ENCODE measurements around the gene TBC1D24.

TBC1D24 gene

DNA sequence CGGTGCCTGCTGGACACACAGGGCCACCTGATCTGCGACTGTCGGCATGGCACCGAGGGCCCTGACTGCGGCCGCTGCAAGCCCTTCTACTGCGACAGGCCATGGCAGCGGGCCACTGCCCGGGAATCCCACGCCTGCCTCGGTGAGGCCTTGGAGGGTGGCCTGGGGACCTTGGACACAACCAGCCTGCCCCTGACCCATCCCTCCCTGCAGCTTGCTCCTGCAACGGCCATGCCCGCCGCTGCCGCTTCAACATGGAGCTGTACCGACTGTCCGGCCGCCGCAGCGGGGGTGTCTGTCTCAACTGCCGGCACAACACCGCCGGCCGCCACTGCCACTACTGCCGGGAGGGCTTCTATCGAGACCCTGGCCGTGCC lies 2.5 kb upstream of the TBC1D24 start:
- no peak for DNase-seq (ENCODE audit: low spot score)
- H3K14ac ChIP-seq (ENCODE audit: low read length) = peak overlapping the region; percentile 94
- no CpG with 5 or more reads among the region's 27 CpGs for WGBS, 2 donors (ENCODE audit: extremely low coverage in 2 of 2, insufficient read length in 2 of 2, insufficient replicate concordance in 1 of 2)
- no peaks in the 10 kb centered on the region for H3K36me3 ChIP-seq (replicated peaks in 1 of 2; ENCODE audit: control insufficient read depth in 2 of 2, insufficient read depth in 2 of 2, low read length in 2 of 2)
- no peak overlapping the region for H2AFZ ChIP-seq (ENCODE audit: low read length)
- H3K9ac ChIP-seq (ENCODE audit: low read depth, low read length, poor library complexity) = peak overlapping the region; percentile 84
- no peak overlapping the region for H3K27ac ChIP-seq (replicated peaks; ENCODE audit: low read length)
- H2AK5ac ChIP-seq (ENCODE audit: low read depth, low read length) = peak overlapping the region; percentile 100
- no peak overlapping the region for H2BK5ac ChIP-seq (ENCODE audit: low read length)
- H3K4ac ChIP-seq (ENCODE audit: low read length) = peak overlapping the region; percentile 89
- peak overlapping the region; percentile 14 for H2BK12ac ChIP-seq (ENCODE audit: low read length)
- peak overlapping the region; percentile 87 for H2BK15ac ChIP-seq (ENCODE audit: low read length)
- peaks cover 0 to 24% (median 0%) of the 10 kb centered on the region in 3 experiments for H3K27me3 ChIP-seq (ENCODE audit: control insufficient read depth in 3 of 3, insufficient read depth in 3 of 3, low read depth in 1 of 3, low read length in 3 of 3)
- H3K79me1 ChIP-seq (ENCODE audit: low read depth, low read length) = peaks cover 11% of the 10 kb centered on the region
- H3K9me3 ChIP-seq (replicated peaks in 1 of 2; ENCODE audit: control insufficient read depth in 2 of 2, insufficient read depth in 1 of 2, low read depth in 1 of 2, low read length in 2 of 2) = no peaks in the 10 kb centered on the region
- H4K91ac ChIP-seq (ENCODE audit: low read depth, low read length, poor library complexity) = no peak overlapping the region
- peak overlapping the region; percentile 96 for H2BK120ac ChIP-seq (ENCODE audit: low read depth, low read length)
- peaks cover 35 to 40% of the 10 kb centered on the region in 2 donors for H3K4me1 ChIP-seq (ENCODE audit: control insufficient read depth in 2 of 2, insufficient read depth in 1 of 2, low read depth in 1 of 2, low read length in 2 of 2)
- H3K23ac ChIP-seq (ENCODE audit: low read depth, low read length, poor library complexity) = peak overlapping the region; percentile 93
- peak overlapping the region; percentile 98 for H3K18ac ChIP-seq (ENCODE audit: low read length)
- H3K4me2 ChIP-seq (ENCODE audit: insufficient read depth, low read length, poor library complexity, severe bottlenecking) = no peak overlapping the region
- H3K4me3 ChIP-seq (ENCODE audit: low read length in 2 of 2) = no peak overlapping the region
- H4K8ac ChIP-seq (ENCODE audit: low read depth, low read length) = peak overlapping the region; percentile 65

DNA sequence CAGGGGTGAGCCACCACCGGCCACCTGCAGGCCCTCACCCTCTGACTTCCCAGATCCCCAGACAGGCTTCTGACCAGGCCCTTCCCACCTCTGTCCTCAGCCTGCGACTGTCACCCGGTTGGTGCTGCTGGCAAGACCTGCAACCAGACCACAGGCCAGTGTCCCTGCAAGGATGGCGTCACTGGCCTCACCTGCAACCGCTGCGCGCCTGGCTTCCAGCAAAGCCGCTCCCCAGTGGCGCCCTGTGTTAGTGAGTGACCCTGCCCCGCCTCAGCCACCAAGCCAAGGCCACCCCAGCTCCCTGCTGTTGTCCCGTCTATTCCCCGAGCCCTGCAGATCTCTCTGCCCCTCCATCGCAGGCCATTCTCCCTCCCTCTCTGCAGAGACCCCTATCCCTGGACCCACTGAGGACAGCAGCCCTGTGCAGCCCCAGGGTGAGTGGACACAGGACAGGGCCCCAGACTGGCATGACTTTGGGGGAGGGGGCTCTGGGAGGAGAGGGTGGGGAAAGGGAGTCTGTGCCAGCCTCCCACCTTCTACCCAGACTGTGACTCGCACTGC lies 2.0 kb upstream of the TBC1D24 start:
- Histone ChIP-seq H3K27ac (replicated peaks; ENCODE audit: low read length) (no peak overlapping the region), H3K18ac (ENCODE audit: low read length) (peak overlapping the region; percentile 49), H3K4me1 (ENCODE audit: control insufficient read depth in 2 of 2, insufficient read depth in 1 of 2, low read depth in 1 of 2, low read length in 2 of 2) (peaks cover 35 to 40% of the 10 kb centered on the region in 2 donors), H3K36me3 (replicated peaks in 1 of 2; ENCODE audit: control insufficient read depth in 2 of 2, insufficient read depth in 2 of 2, low read length in 2 of 2) (no peaks in the 10 kb centered on the region), H2BK120ac (ENCODE audit: low read depth, low read length) (peak overlapping the region; percentile 96), H3K4me3 (ENCODE audit: low read length in 2 of 2) (peak overlapping the region in 1 of 2 donors; percentile 13), H2AFZ (ENCODE audit: low read length) (no peak overlapping the region), H3K4ac (ENCODE audit: low read length) (no peak overlapping the region), H2AK5ac (ENCODE audit: low read depth, low read length) (peak overlapping the region; percentile 100), H3K4me2 (ENCODE audit: insufficient read depth, low read length, poor library complexity, severe bottlenecking) (peak overlapping the region; percentile 94), H2BK5ac (ENCODE audit: low read length) (no peak overlapping the region), H4K8ac (ENCODE audit: low read depth, low read length) (no peak overlapping the region), H3K23ac (ENCODE audit: low read depth, low read length, poor library complexity) (peak overlapping the region; percentile 93), H3K79me1 (ENCODE audit: low read depth, low read length) (peaks cover 9% of the 10 kb centered on the region), H4K91ac (ENCODE audit: low read depth, low read length, poor library complexity) (no peak overlapping the region), H3K9me3 (replicated peaks in 1 of 2; ENCODE audit: control insufficient read depth in 2 of 2, insufficient read depth in 1 of 2, low read depth in 1 of 2, low read length in 2 of 2) (no peaks in the 10 kb centered on the region), H3K9ac (ENCODE audit: low read depth, low read length, poor library complexity) (peak overlapping the region; percentile 99), H3K27me3 (ENCODE audit: control insufficient read depth in 3 of 3, insufficient read depth in 3 of 3, low read depth in 1 of 3, low read length in 3 of 3) (peaks cover 0 to 24% (median 0%) of the 10 kb centered on the region in 3 experiments), H2BK12ac (ENCODE audit: low read length) (no peak overlapping the region), H3K14ac (ENCODE audit: low read length) (peak overlapping the region; percentile 25), H2BK15ac (ENCODE audit: low read length) (no peak overlapping the region)
- DNase-seq (ENCODE audit: low spot score) = no peak
- no CpG with 5 or more reads among the region's 14 CpGs for WGBS, 2 donors (ENCODE audit: extremely low coverage in 2 of 2, insufficient read length in 2 of 2, insufficient replicate concordance in 1 of 2)

DNA sequence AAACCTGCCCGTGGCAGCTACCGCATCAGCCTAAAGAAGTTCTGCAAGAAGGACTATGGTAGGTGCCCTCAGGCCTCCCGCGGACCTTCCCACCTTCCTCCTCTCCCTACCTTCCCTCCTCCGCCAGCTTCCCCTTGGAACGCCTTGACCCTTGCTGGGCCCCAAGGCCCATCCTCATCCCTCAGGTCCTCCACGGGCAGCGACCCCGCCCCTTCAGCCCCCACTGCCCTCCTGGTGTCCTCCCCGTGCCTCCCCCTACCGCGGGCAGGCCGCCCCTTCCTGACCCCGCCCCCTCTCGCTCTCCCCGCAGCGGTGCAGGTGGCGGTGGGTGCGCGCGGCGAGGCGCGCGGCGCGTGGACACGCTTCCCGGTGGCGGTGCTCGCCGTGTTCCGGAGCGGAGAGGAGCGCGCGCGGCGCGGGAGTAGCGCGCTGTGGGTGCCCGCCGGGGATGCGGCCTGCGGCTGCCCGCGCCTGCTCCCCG lies 1.4 kb upstream of the TBC1D24 start:
- Histone ChIP-seq H3K4me1 (ENCODE audit: control insufficient read depth in 2 of 2, insufficient read depth in 1 of 2, low read depth in 1 of 2, low read length in 2 of 2) (peaks cover 31 to 37% of the 10 kb centered on the region in 2 donors), H3K9me3 (replicated peaks in 1 of 2; ENCODE audit: control insufficient read depth in 2 of 2, insufficient read depth in 1 of 2, low read depth in 1 of 2, low read length in 2 of 2) (no peaks in the 10 kb centered on the region), H3K27me3 (ENCODE audit: control insufficient read depth in 3 of 3, insufficient read depth in 3 of 3, low read depth in 1 of 3, low read length in 3 of 3) (peaks cover 0 to 24% (median 0%) of the 10 kb centered on the region in 3 experiments), H4K8ac (ENCODE audit: low read depth, low read length) (no peak overlapping the region), H2BK5ac (ENCODE audit: low read length) (no peak overlapping the region), H3K23ac (ENCODE audit: low read depth, low read length, poor library complexity) (no peak overlapping the region), H3K18ac (ENCODE audit: low read length) (peak overlapping the region; percentile 87), H3K4me2 (ENCODE audit: insufficient read depth, low read length, poor library complexity, severe bottlenecking) (peak overlapping the region; percentile 94), H3K9ac (ENCODE audit: low read depth, low read length, poor library complexity) (peak overlapping the region; percentile 99), H3K79me1 (ENCODE audit: low read depth, low read length) (peaks cover 13% of the 10 kb centered on the region), H2BK15ac (ENCODE audit: low read length) (no peak overlapping the region), H2AFZ (ENCODE audit: low read length) (peak overlapping the region; percentile 93), H3K4me3 (ENCODE audit: low read length in 2 of 2) (peak overlapping the region in 1 of 2 donors; percentile 72), H3K36me3 (replicated peaks in 1 of 2; ENCODE audit: control insufficient read depth in 2 of 2, insufficient read depth in 2 of 2, low read length in 2 of 2) (no peaks in the 10 kb centered on the region), H2AK5ac (ENCODE audit: low read depth, low read length) (peak overlapping the region; percentile 37), H2BK12ac (ENCODE audit: low read length) (no peak overlapping the region), H3K14ac (ENCODE audit: low read length) (peak overlapping the region; percentile 71), H4K91ac (ENCODE audit: low read depth, low read length, poor library complexity) (peak overlapping the region; percentile 72), H3K4ac (ENCODE audit: low read length) (peak overlapping the region; percentile 76), H3K27ac (replicated peaks; ENCODE audit: low read length) (no peak overlapping the region), H2BK120ac (ENCODE audit: low read depth, low read length) (no peak overlapping the region)
- no peak for DNase-seq (ENCODE audit: low spot score)
- no CpG with 5 or more reads among the region's 49 CpGs for WGBS, 2 donors (ENCODE audit: extremely low coverage in 2 of 2, insufficient read length in 2 of 2, insufficient replicate concordance in 1 of 2)

DNA sequence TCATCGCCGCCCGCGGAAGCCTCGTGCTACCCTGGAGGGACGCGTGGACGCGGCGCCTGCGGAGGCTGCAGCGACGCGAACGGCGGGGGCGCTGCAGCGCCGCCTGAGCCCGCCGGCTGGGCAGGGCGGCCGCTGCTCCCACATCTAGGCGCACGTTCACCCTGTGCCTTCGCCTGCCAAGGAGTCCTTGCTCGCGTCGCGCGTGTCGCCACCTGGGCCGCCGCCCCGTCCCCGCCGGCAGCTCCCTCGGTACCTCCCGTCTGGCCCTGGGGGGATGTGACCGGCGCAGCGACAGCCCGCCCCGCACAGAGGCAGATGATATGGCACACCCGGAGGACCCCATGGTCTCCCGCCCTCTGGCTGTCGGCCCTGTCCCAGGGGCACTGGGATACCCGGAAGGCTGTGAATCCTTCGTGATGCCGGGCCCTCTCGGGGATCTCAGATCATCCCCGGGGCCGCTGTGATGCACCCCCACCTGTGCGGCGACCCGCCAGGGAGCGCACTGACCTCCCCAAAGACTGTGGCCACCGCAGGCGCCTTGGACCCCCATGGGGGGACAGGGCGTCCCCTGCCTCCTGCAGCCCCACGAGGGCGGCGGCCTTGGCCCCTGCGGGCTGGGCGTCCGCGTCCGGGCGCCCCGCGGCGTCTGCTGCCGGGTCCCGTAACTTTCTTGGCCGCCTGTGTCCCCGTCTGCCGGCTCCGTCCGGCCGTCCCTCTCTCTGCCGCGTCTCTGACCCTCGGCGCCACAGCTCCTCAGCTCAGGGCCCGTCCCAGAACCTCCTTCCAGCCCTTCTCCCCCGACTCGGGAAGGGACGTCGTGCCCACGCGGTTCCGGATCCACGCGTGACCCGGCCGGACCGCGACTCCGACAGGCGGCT lies 689 bp upstream of the TBC1D24 start:
- Histone ChIP-seq H3K18ac (ENCODE audit: low read length) (peak overlapping the region; percentile 100), H3K4me1 (ENCODE audit: control insufficient read depth in 2 of 2, insufficient read depth in 1 of 2, low read depth in 1 of 2, low read length in 2 of 2) (peaks cover 25 to 30% of the 10 kb centered on the region in 2 donors), H3K9me3 (replicated peaks in 1 of 2; ENCODE audit: control insufficient read depth in 2 of 2, insufficient read depth in 1 of 2, low read depth in 1 of 2, low read length in 2 of 2) (no peaks in the 10 kb centered on the region), H3K9ac (ENCODE audit: low read depth, low read length, poor library complexity) (peak overlapping the region; percentile 99), H2AFZ (ENCODE audit: low read length) (peak overlapping the region; percentile 93), H4K91ac (ENCODE audit: low read depth, low read length, poor library complexity) (no peak overlapping the region), H3K4me2 (ENCODE audit: insufficient read depth, low read length, poor library complexity, severe bottlenecking) (peak overlapping the region; percentile 94), H3K36me3 (replicated peaks in 1 of 2; ENCODE audit: control insufficient read depth in 2 of 2, insufficient read depth in 2 of 2, low read length in 2 of 2) (no peaks in the 10 kb centered on the region), H2BK120ac (ENCODE audit: low read depth, low read length) (no peak overlapping the region), H2BK15ac (ENCODE audit: low read length) (peak overlapping the region; percentile 88), H3K79me1 (ENCODE audit: low read depth, low read length) (peaks cover 13% of the 10 kb centered on the region), H3K27me3 (ENCODE audit: control insufficient read depth in 3 of 3, insufficient read depth in 3 of 3, low read depth in 1 of 3, low read length in 3 of 3) (peaks cover 0 to 24% (median 0%) of the 10 kb centered on the region in 3 experiments), H2BK12ac (ENCODE audit: low read length) (peak overlapping the region; percentile 54), H3K27ac (replicated peaks; ENCODE audit: low read length) (no peak overlapping the region), H3K23ac (ENCODE audit: low read depth, low read length, poor library complexity) (peak overlapping the region; percentile 99), H2AK5ac (ENCODE audit: low read depth, low read length) (peak overlapping the region; percentile 96), H4K8ac (ENCODE audit: low read depth, low read length) (peak overlapping the region; percentile 82), H3K14ac (ENCODE audit: low read length) (peak overlapping the region; percentile 94), H3K4ac (ENCODE audit: low read length) (peak overlapping the region; percentile 76), H2BK5ac (ENCODE audit: low read length) (peak overlapping the region; percentile 82), H3K4me3 (ENCODE audit: low read length in 2 of 2) (peak overlapping the region; percentile 79 to 91)
- no peak for DNase-seq (ENCODE audit: low spot score)
- no CpG with 5 or more reads among the region's 100 CpGs for WGBS, 2 donors (ENCODE audit: extremely low coverage in 2 of 2, insufficient read length in 2 of 2, insufficient replicate concordance in 1 of 2)
